Measurements from ENCODE around the gene ZNF716.

ZNF716 gene

GRCh38 chr7:57415730-57416129 lies 34.2 kb upstream of the ZNF716 start:
- Mint-ChIP-seq H3K9me3 (peaks cover 3% of the 10 kb centered on the region), H3K36me3 (ENCODE audit: low read depth) (no peaks in the 10 kb centered on the region), H3K4me3 (no peak overlapping the region), H3K4me1 (ENCODE audit: low read depth) (no peaks in the 10 kb centered on the region), H3K27me3 (ENCODE audit: low read depth) (no peaks in the 10 kb centered on the region), H3K27ac (no peak overlapping the region)
- DNase-seq (ENCODE audit: low spot score): no peak

DNA sequence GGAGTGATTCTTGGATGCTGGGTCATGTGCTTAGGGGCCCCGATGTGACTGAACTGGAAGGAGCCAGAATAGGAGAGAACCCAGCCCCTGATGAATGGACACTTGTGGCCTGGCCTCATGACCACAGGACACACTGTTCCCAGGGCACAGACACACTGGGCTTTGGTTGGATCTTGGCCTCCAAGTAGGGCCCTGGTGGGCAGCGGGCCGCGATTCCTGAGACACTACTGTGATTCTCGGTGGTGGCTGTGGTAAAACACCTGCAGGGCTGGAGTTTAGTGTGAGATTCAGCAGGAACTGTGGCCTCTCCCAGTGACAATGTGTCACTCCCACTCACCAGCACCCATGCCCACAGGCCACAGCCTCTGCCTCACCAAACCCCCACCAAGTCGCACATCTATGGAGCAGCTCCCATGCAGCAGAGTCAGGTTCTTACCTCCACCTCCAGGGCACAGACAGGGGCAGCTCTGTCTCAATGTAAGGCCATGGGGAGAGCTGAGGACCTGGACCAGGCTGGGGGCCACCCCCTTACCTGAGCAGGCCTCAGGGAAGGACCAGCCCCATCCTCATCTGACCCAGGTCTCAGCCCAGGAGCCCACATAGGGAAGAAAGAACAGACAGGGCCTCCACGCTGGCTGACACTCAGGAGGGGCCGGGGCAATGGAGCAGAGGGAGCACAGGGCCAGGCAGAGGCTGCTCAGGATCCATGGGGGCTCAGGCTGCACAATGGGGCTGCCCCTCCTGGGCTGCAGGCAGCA lies 33.2 kb upstream of the ZNF716 start:
- H3K27me3 Mint-ChIP-seq (ENCODE audit: low read depth): no peaks in the 10 kb centered on the region
- no peak overlapping the region for H3K27ac Mint-ChIP-seq
- no peaks in the 10 kb centered on the region for H3K36me3 Mint-ChIP-seq (ENCODE audit: low read depth)
- H3K4me1 Mint-ChIP-seq (ENCODE audit: low read depth): no peaks in the 10 kb centered on the region
- peaks cover 8% of the 10 kb centered on the region for H3K9me3 Mint-ChIP-seq
- DNase-seq (ENCODE audit: low spot score): no peak
- no peak overlapping the region for H3K4me3 Mint-ChIP-seq

- Mint-ChIP-seq H3K27ac (no peak overlapping the region), H3K4me3 (no peak overlapping the region), H3K36me3 (ENCODE audit: low read depth) (no peaks in the 10 kb centered on the region), H3K4me1 (ENCODE audit: low read depth) (no peaks in the 10 kb centered on the region), H3K9me3 (peaks cover 9% of the 10 kb centered on the region), H3K27me3 (ENCODE audit: low read depth) (no peaks in the 10 kb centered on the region)
- no peak for DNase-seq (ENCODE audit: low spot score)
Measured at GRCh38 chr7:57417736-57418135, 32.2 kb upstream of the ZNF716 start.

- no peak for DNase-seq (ENCODE audit: low spot score)
- H3K27ac Mint-ChIP-seq: no peak overlapping the region
- H3K9me3 Mint-ChIP-seq: peaks cover 22% of the 10 kb centered on the region
- no peaks in the 10 kb centered on the region for H3K27me3 Mint-ChIP-seq (ENCODE audit: low read depth)
- H3K4me3 Mint-ChIP-seq: no peak overlapping the region
- H3K4me1 Mint-ChIP-seq (ENCODE audit: low read depth): no peaks in the 10 kb centered on the region
- H3K36me3 Mint-ChIP-seq (ENCODE audit: low read depth): no peaks in the 10 kb centered on the region
Measured at GRCh38 chr7:57423768-57424167, 26.2 kb upstream of the ZNF716 start.

DNA sequence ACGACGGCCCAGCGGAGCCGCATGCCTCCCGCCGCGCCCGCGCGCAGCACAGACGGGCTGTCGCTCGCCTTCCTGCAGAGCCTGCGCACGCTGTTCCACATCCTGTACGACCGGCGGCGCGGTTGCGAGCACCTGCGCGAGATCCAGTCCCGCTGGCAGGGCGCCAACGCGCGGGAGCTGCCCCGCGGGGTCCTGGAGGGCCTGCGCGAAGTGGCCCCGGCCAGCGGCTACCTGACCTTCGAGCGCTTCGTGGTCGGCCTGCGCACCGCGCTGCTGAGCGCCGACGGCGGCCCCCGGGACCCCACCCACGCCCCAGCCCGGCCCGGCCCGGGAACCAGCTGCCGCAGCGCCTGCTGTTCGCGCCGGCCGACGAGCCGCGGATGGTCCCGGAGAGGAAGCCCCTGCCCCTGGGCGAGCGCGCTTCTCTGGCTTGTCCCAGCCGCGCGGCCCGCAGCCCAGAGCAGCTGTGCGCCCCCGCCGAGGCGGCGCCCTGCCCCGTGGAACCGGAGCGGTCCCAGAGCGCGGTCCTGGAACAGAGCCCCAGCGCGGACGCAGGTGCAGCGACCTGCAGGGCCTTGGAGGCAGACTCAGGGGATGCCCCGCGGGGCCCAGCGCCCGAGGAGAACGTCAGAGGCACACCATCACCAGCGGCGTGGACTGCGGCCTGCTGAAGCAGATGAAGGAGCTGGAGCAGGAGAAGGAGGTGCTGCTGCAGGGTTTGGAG lies 25.3 kb upstream of the ZNF716 start:
- Mint-ChIP-seq H3K4me1 (ENCODE audit: low read depth) (no peaks in the 10 kb centered on the region), H3K9me3 (peaks cover 26% of the 10 kb centered on the region), H3K27ac (no peak overlapping the region)

GRCh38 chr7:57425239-57425944 lies 24.6 kb upstream of the ZNF716 start:
- H3K27ac Mint-ChIP-seq: no peak overlapping the region
- no peak overlapping the region for H3K4me3 Mint-ChIP-seq
- H3K27me3 Mint-ChIP-seq (ENCODE audit: low read depth): no peaks in the 10 kb centered on the region
- H3K9me3 Mint-ChIP-seq: peaks cover 29% of the 10 kb centered on the region
- no peaks in the 10 kb centered on the region for H3K4me1 Mint-ChIP-seq (ENCODE audit: low read depth)
- peaks cover 2% of the 10 kb centered on the region for H3K36me3 Mint-ChIP-seq (ENCODE audit: low read depth)
- no peak for DNase-seq (ENCODE audit: low spot score)

More for the DNA sequence above, 25.3 kb upstream of the ZNF716 start:
- Mint-ChIP-seq H3K4me3 (no peak overlapping the region), H3K36me3 (ENCODE audit: low read depth) (peaks cover 2% of the 10 kb centered on the region), H3K27me3 (ENCODE audit: low read depth) (no peaks in the 10 kb centered on the region)
- no peak for DNase-seq (ENCODE audit: low spot score)

DNA sequence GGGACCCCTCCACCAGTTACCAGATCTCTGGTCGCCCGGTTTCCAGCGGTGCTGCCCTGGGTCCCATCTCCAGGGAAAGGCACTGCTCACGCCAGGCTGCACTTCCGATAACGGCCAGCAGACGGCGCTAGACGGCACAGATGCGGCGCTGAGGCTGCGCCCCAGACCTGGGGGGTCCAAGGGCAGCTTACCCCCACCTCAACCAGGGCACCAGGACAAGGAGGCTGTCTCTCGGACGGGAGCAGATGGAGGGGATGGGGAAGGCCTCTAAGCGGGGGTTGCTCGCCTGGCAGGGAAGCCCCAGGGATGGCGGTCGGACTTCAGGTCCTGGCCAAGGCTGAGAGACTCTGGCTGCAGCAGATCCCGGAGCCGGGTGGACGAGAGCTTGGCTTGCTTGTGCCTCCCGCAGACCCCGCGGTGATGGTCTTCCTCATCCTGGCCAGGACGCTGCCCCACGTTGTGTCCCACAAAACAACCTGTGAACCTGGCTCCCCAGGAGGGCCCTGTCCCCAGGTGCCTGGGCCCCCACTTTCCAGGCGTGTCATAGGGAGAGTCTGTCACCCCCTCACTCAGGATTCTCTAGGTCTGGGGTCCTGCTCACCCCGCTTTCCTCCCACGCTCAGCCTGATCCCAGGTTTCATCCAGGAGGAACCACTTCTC lies 23.9 kb upstream of the ZNF716 start:
- Mint-ChIP-seq H3K4me1 (ENCODE audit: low read depth) (no peaks in the 10 kb centered on the region), H3K36me3 (ENCODE audit: low read depth) (peaks cover 2% of the 10 kb centered on the region), H3K9me3 (peaks cover 27% of the 10 kb centered on the region), H3K4me3 (no peak overlapping the region), H3K27me3 (ENCODE audit: low read depth) (no peaks in the 10 kb centered on the region), H3K27ac (no peak overlapping the region)
- no peak for DNase-seq (ENCODE audit: low spot score)

- DNase-seq (ENCODE audit: low spot score): no peak
- Mint-ChIP-seq H3K36me3 (ENCODE audit: low read depth) (peaks cover 2% of the 10 kb centered on the region), H3K9me3 (peaks cover 25% of the 10 kb centered on the region), H3K4me3 (no peak overlapping the region), H3K27ac (no peak overlapping the region), H3K27me3 (ENCODE audit: low read depth) (no peaks in the 10 kb centered on the region), H3K4me1 (ENCODE audit: low read depth) (no peaks in the 10 kb centered on the region)
Measured at GRCh38 chr7:57426629-57427003, 23.4 kb upstream of the ZNF716 start.

- no peak overlapping the region for H3K4me3 Mint-ChIP-seq
- peaks cover 30% of the 10 kb centered on the region for H3K9me3 Mint-ChIP-seq
- H3K27me3 Mint-ChIP-seq (ENCODE audit: low read depth): no peaks in the 10 kb centered on the region
- DNase-seq (ENCODE audit: low spot score): no peak
- no peaks in the 10 kb centered on the region for H3K4me1 Mint-ChIP-seq (ENCODE audit: low read depth)
- peaks cover 2% of the 10 kb centered on the region for H3K36me3 Mint-ChIP-seq (ENCODE audit: low read depth)
- H3K27ac Mint-ChIP-seq: no peak overlapping the region
Measured at GRCh38 chr7:57427146-57427545, 22.8 kb upstream of the ZNF716 start.

DNA sequence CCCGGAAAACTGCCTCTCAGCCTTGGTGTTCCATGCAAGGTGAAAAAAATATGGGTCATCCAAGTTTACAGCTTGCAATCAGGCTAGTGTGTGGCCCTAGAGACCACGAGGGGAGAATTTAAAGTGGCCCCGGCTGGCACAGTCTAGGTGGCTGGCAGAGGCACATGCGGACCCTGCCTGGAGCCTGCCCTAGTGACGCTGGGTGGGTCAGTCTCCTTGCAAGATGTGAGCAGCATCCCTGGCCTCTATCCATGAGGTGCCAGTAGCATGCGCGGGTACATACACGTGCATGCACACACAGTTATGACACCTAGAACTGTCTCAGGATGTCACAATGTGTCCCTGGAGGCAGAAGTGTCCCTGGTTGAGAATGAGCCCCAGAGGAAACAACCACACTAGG lies 22.4 kb upstream of the ZNF716 start:
- Mint-ChIP-seq H3K36me3 (ENCODE audit: low read depth) (peaks cover 2% of the 10 kb centered on the region), H3K27ac (no peak overlapping the region), H3K4me1 (ENCODE audit: low read depth) (no peaks in the 10 kb centered on the region), H3K4me3 (no peak overlapping the region), H3K27me3 (ENCODE audit: low read depth) (no peaks in the 10 kb centered on the region), H3K9me3 (peaks cover 35% of the 10 kb centered on the region)
- no peak for DNase-seq (ENCODE audit: low spot score)

- Mint-ChIP-seq H3K4me1 (ENCODE audit: low read depth) (no peaks in the 10 kb centered on the region), H3K9me3 (peaks cover 40% of the 10 kb centered on the region), H3K4me3 (no peak overlapping the region), H3K27me3 (ENCODE audit: low read depth) (no peaks in the 10 kb centered on the region), H3K27ac (no peak overlapping the region), H3K36me3 (ENCODE audit: low read depth) (peaks cover 2% of the 10 kb centered on the region)
- DNase-seq (ENCODE audit: low spot score): no peak
Measured at GRCh38 chr7:57432583-57432982, 17.4 kb upstream of the ZNF716 start.

- Mint-ChIP-seq H3K36me3 (ENCODE audit: low read depth) (no peaks in the 10 kb centered on the region), H3K4me1 (ENCODE audit: low read depth) (no peaks in the 10 kb centered on the region), H3K4me3 (no peak overlapping the region), H3K9me3 (peaks cover 27% of the 10 kb centered on the region), H3K27me3 (ENCODE audit: low read depth) (no peaks in the 10 kb centered on the region), H3K27ac (no peak overlapping the region)
- DNase-seq (ENCODE audit: low spot score): no peak
Measured at GRCh38 chr7:57437581-57437980, 12.4 kb upstream of the ZNF716 start.

- Mint-ChIP-seq H3K27me3 (ENCODE audit: low read depth) (no peaks in the 10 kb centered on the region), H3K36me3 (ENCODE audit: low read depth) (no peaks in the 10 kb centered on the region), H3K27ac (no peak overlapping the region), H3K4me3 (no peak overlapping the region), H3K4me1 (ENCODE audit: low read depth) (no peaks in the 10 kb centered on the region), H3K9me3 (peaks cover 25% of the 10 kb centered on the region)
- no peak for DNase-seq (ENCODE audit: low spot score)
Measured at GRCh38 chr7:57438244-57438643, 11.7 kb upstream of the ZNF716 start.

DNA sequence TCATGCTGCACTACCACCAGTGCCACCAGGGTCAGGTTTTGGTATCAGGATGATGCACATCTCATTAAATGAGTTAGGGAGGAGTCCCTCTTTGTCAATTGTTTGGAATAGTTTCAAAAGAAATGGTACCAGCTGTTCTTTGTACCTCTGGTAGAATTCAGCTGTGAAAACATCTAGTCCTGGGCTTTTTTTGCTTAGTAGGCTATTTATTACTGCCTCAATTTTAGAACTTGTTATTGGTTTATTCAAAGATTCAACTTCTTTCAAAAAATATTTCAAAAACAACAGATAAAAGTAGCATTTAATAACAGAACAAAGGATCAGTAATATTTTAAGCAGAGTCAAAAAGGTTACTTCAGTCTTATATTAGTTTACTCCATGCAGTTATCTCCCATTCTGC lies 6.4 kb upstream of the ZNF716 start:
- no peaks in the 10 kb centered on the region for H3K27me3 Mint-ChIP-seq (ENCODE audit: low read depth)
- no peaks in the 10 kb centered on the region for H3K4me1 Mint-ChIP-seq (ENCODE audit: low read depth)
- H3K4me3 Mint-ChIP-seq: no peak overlapping the region
- H3K9me3 Mint-ChIP-seq: peaks cover 34% of the 10 kb centered on the region
- H3K36me3 Mint-ChIP-seq (ENCODE audit: low read depth): no peaks in the 10 kb centered on the region
- DNase-seq (ENCODE audit: low spot score): no peak
- no peak overlapping the region for H3K27ac Mint-ChIP-seq
